SU-DHL-6 (cell line): ENCODE measurements around the gene OCSTAMP.

Experiments
- H2AFZ ChIP-seq: fragments of 200-600 bp; sonication (generic); 2 replicates; pipeline ENCODE4 v1.6.1; 2014; ENCODE audit warnings: low read depth, mild to moderate bottlenecking, moderate library complexity, mixed read lengths, antibody characterized with exemption, low read length; ENCODE audit not compliant: severe bottlenecking
- H3F3A ChIP-seq: fragments of 200-600 bp; shearing (Covaris generic); 2 replicates; pipeline ENCODE4 v1.6.0; 2016; ENCODE audit warnings: antibody characterized with exemption, mild to moderate bottlenecking; ENCODE audit not compliant: insufficient read depth
- H3K27ac ChIP-seq: fragments of 200-600 bp; sonication (generic); 2 replicates; pipeline ENCODE4 v1.5.1; 2016; ENCODE audit warnings: low read depth, mild to moderate bottlenecking, low read length, moderate library complexity, mixed read lengths
- H3K27me3 ChIP-seq: fragments of 200-600 bp; sonication (generic), shearing (Covaris generic); 2 replicates; pipeline ENCODE4 v1.6.0; 2014; ENCODE audit warnings: mild to moderate bottlenecking, low read length
- H3K36me3 ChIP-seq: fragments of 200-600 bp; sonication (generic); 2 replicates; pipeline ENCODE4 v1.6.1; 2014; ENCODE audit warnings: mild to moderate bottlenecking, low read length, mixed read lengths
- H3K4me2 ChIP-seq: fragments of 300-600, 200-600 bp; shearing (Covaris generic), sonication (generic); 2 replicates; pipeline ENCODE4 v1.6.0; 2014; ENCODE audit warnings: low read length, low read depth, mild to moderate bottlenecking; ENCODE audit not compliant: poor library complexity, severe bottlenecking
- H3K4me3 ChIP-seq: fragments of 200-600 bp; sonication (generic); 2 replicates; pipeline ENCODE4 v1.5.1; 2014; ENCODE audit warnings: antibody characterized with exemption, low read length, mild to moderate bottlenecking, mixed read lengths; ENCODE audit not compliant: insufficient read depth, poor library complexity, severe bottlenecking
- H3K79me2 ChIP-seq: fragments of 200-600 bp; sonication (generic); 2 replicates; pipeline ENCODE4 v1.6.1; 2014; ENCODE audit warnings: mild to moderate bottlenecking, low read length, moderate library complexity; ENCODE audit not compliant: insufficient read depth
- H3K9ac ChIP-seq: fragments of 200-600 bp; sonication (generic); 2 replicates; pipeline ENCODE4 v1.7.0; 2014; ENCODE audit warnings: mild to moderate bottlenecking, low read length
- H3K9me2 ChIP-seq: fragments of 200-600 bp; sonication (generic); replicated peaks from 2 replicates; pipeline ENCODE4 v1.6.1; 2014; ENCODE audit warnings: low read length; ENCODE audit not compliant: insufficient read depth
- H3K9me3 ChIP-seq: fragments of 200-600 bp; sonication (generic); 2 replicates; pipeline ENCODE4 v1.6.1; 2014; ENCODE audit warnings: low read length, mixed read lengths; ENCODE audit not compliant: insufficient read depth
- H4K20me1 ChIP-seq: fragments of 200-600 bp; sonication (generic); 2 replicates; pipeline ENCODE4 v1.6.1; 2014; ENCODE audit warnings: low read depth, mild to moderate bottlenecking, antibody characterized with exemption, low read length, moderate library complexity, mixed read lengths
- EZH2phosphoT487 ChIP-seq: fragments of 200-600 bp; sonication (generic), shearing (Covaris generic); conservative IDR thresholded peaks from 2 replicates; pipeline ENCODE4 v1.6.1; 2018; ENCODE audit warnings: mild to moderate bottlenecking, antibody characterized with exemption, low read length, moderate library complexity, mixed read lengths
- TF ChIP-seq, protein P1 (sequence below): fragments of 200-600 bp; sonication (generic); IDR thresholded peaks from one replicate; pipeline ENCODE4 v1.5.1; 2017; ENCODE audit warnings: antibody characterized with exemption, mild to moderate bottlenecking, low read length, moderate library complexity; ENCODE audit not compliant: insufficient read depth, poor library complexity, severe bottlenecking

Gene OCSTAMP

DNA sequence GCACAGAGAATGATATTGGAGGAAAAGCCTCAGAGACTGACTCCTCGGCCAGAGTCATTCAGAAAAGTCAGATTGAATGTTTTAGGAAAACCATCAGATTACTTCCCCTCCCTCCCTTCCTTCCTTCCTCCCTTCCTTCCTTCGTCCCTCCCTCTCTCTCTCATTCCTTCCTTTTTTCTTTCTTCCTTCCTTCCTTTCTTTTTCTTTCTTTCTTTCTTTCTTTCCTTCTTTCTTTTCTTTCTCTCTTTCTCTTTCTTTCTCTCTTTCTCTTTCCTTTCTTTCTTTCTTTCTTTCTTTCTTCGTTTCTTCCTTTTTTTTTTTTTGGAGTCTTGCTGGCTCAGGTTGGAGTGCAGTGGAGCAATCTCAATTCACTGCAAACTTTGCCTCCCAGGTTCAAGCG lies 7.4 kb downstream of the OCSTAMP start:
- Histone ChIP-seq H3K27me3 (no peaks in the 10 kb centered on the region), H3K36me3 (no peaks in the 10 kb centered on the region), H2AFZ (no peak overlapping the region), H3K9ac (no peak overlapping the region), H3K9me3 (no peaks in the 10 kb centered on the region), H3K27ac (no peak overlapping the region), H3K4me3 (no peak overlapping the region), H3K9me2 (no peaks in the 10 kb centered on the region), H3F3A (no peaks in the 10 kb centered on the region), H4K20me1 (no peaks in the 10 kb centered on the region), H3K4me2 (no peak overlapping the region), H3K79me2 (no peaks in the 10 kb centered on the region)
- TF ChIP-seq, protein P1, sequence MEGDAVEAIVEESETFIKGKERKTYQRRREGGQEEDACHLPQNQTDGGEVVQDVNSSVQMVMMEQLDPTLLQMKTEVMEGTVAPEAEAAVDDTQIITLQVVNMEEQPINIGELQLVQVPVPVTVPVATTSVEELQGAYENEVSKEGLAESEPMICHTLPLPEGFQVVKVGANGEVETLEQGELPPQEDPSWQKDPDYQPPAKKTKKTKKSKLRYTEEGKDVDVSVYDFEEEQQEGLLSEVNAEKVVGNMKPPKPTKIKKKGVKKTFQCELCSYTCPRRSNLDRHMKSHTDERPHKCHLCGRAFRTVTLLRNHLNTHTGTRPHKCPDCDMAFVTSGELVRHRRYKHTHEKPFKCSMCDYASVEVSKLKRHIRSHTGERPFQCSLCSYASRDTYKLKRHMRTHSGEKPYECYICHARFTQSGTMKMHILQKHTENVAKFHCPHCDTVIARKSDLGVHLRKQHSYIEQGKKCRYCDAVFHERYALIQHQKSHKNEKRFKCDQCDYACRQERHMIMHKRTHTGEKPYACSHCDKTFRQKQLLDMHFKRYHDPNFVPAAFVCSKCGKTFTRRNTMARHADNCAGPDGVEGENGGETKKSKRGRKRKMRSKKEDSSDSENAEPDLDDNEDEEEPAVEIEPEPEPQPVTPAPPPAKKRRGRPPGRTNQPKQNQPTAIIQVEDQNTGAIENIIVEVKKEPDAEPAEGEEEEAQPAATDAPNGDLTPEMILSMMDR = no peak
- TF ChIP-seq EZH2phosphoT487 = no peak

DNA sequence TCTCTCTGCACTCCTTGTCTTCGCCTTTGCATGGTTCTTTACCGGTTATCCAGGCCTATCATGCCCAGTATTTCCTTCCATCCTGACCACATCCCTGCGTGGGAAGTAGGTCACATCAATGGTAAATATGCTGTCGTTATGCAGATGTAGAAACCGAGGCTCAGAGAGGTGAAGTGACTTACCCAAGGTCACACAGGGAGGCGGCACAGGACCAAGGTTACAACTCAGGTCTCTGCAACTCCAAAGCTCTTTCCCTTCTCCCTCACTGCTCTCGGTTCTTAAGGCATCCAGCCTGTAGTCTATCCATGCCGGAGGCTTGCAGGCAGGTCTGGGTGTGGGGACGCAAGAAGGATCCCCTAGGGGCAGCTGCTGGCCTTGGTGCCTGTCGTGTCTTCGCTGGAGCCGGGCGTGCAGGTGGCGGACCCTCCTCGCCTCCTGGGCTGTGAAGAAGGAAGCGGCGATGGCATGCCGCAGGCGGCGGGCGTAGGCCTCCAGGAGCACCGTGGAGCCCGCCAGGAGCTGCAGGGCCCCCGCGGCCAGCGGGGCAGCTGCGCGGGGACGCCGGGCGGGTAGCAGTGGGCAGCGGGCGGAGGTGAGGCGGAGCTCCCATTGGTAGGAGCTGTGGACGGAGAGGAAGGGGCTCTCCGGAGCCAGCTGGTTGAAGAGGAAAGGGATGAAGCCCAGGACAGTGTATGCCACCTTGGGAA lies 9.1 kb downstream of the OCSTAMP start:
- Histone ChIP-seq H3F3A (no peaks in the 10 kb centered on the region), H4K20me1 (no peaks in the 10 kb centered on the region), H3K9me3 (no peaks in the 10 kb centered on the region), H2AFZ (no peak overlapping the region), H3K9me2 (no peaks in the 10 kb centered on the region), H3K9ac (no peak overlapping the region), H3K79me2 (no peaks in the 10 kb centered on the region), H3K36me3 (no peaks in the 10 kb centered on the region), H3K27ac (no peak overlapping the region), H3K27me3 (no peaks in the 10 kb centered on the region), H3K4me2 (no peak overlapping the region), H3K4me3 (no peak overlapping the region)
- TF ChIP-seq, protein P1 = no peak
- no peak for TF ChIP-seq EZH2phosphoT487

DNA sequence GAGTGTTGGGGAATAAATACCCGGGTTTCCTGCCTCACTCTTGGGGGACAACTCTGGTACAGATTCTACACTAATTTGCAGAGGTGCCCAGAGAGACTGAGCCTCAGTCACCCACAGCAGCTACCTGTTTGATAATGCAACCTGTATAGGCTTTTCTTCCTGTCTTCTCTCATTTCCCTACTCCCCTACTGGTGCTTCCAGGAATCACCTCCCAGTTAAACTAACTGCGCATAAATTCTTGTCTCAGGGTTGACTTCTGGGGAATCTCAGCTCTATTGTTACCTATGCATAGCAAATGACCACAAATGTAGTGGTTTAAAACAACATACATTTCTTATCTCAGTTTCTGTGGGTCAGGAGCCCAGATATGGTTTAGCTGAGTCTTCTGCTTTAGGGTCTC lies 11.3 kb downstream of the OCSTAMP start:
- no peak for TF ChIP-seq EZH2phosphoT487
- TF ChIP-seq, protein P1 = no peak
- H3K27me3 ChIP-seq = no peaks in the 10 kb centered on the region

More for the DNA sequence above, 11.3 kb downstream of the OCSTAMP start:
- Histone ChIP-seq H3F3A (no peaks in the 10 kb centered on the region), H3K9ac (no peak overlapping the region), H3K9me3 (no peaks in the 10 kb centered on the region), H3K9me2 (no peaks in the 10 kb centered on the region), H3K4me3 (no peak overlapping the region), H3K4me2 (no peak overlapping the region), H4K20me1 (no peaks in the 10 kb centered on the region), H2AFZ (no peak overlapping the region), H3K79me2 (no peaks in the 10 kb centered on the region), H3K27ac (no peak overlapping the region), H3K36me3 (no peaks in the 10 kb centered on the region)
